Neural cell (in vitro differentiated cells): ENCODE results near the gene SYP. TPM values are rescaled to one million over a fixed set of nuclear protein-coding genes. Genes with fewer than 3 reads are reported as not detected.

Experiments used
- H2AFZ ChIP-seq: fragments of 200-600, 300-800 bp; sonication (generic), shearing (Covaris generic); 2 replicates; pipeline ENCODE4 v1.6.0; 2014; ENCODE audit warnings: low read depth, mild to moderate bottlenecking, antibody characterized with exemption, low read length, moderate library complexity
- H3F3A ChIP-seq: fragments of 200-600 bp; shearing (Covaris generic); 2 replicates; pipeline ENCODE4 v1.6.1; 2016; ENCODE audit warnings: mild to moderate bottlenecking, moderate library complexity, mixed read lengths, antibody characterized with exemption, low read length; ENCODE audit not compliant: insufficient read depth, poor library complexity, severe bottlenecking
- H3K27ac ChIP-seq: fragments of 200-600, 300-800 bp; sonication (generic), shearing (Covaris generic); 2 replicates; pipeline ENCODE4 v1.5.1; 2014; ENCODE audit warnings: mild to moderate bottlenecking, low read length, moderate library complexity
- H3K27me3 ChIP-seq: fragments of 300-800, 200-600 bp; sonication (generic), shearing (Covaris generic); 2 replicates; pipeline ENCODE4 v1.6.0; 2014; ENCODE audit warnings: mild to moderate bottlenecking, low read depth, low read length, moderate library complexity; ENCODE audit not compliant: insufficient read depth
- H3K36me3 ChIP-seq: fragments of 300-800, 200-600 bp; sonication (generic), shearing (Covaris generic); 2 replicates; pipeline ENCODE4 v1.5.1; 2014; ENCODE audit warnings: mild to moderate bottlenecking, antibody characterized with exemption, low read length, moderate library complexity; ENCODE audit not compliant: insufficient read depth
- H3K4me2 ChIP-seq: fragments of 300-800, 200-600 bp; sonication (generic), shearing (Covaris generic); 2 replicates; pipeline ENCODE4 v1.6.0; 2014; ENCODE audit warnings: mild to moderate bottlenecking, low read length
- H3K4me3 ChIP-seq: fragments of 300-800, 200-600 bp; sonication (generic), shearing (Covaris generic); 2 replicates; pipeline ENCODE4 v1.5.1; 2014; ENCODE audit warnings: mild to moderate bottlenecking, low read length, moderate library complexity
- H3K79me2 ChIP-seq: fragments of 200-600 bp; shearing (Covaris generic); replicated peaks from 2 replicates; pipeline ENCODE4 v1.6.0; 2014; ENCODE audit warnings: mild to moderate bottlenecking, low read length, moderate library complexity; ENCODE audit not compliant: insufficient read depth
- H3K9ac ChIP-seq: fragments of 300-800, 200-600 bp; sonication (generic), shearing (Covaris generic); 2 replicates; pipeline ENCODE4 v1.6.1; 2016; ENCODE audit warnings: mild to moderate bottlenecking, low read length, mixed read lengths
- H3K9me2 ChIP-seq: fragments of 200-600 bp; shearing (Covaris generic); 2 replicates; pipeline ENCODE4 v1.6.1; 2016; ENCODE audit warnings: mild to moderate bottlenecking, low read length, mixed read lengths; ENCODE audit not compliant: insufficient read depth
- H3K9me3 ChIP-seq: fragments of 200-600, 300-800 bp; sonication (generic), shearing (Covaris generic); 2 replicates; pipeline ENCODE4 v1.6.1; 2016; ENCODE audit warnings: mild to moderate bottlenecking, mixed run types, low read length, moderate library complexity, mixed read lengths
- H4K20me1 ChIP-seq: fragments of 200-600 bp; shearing (Covaris generic); 2 replicates; pipeline ENCODE4 v1.6.1; 2016; ENCODE audit warnings: mild to moderate bottlenecking, mixed run types; ENCODE audit not compliant: insufficient read depth
- MXI1 ChIP-seq: fragments of 450-650 bp; conservative IDR thresholded peaks from 2 replicates; pipeline ENCODE4 v1.6.1; 2014; ENCODE audit warnings: antibody characterized with exemption, mild to moderate bottlenecking; ENCODE audit not compliant: poor library complexity, severe bottlenecking
- POLR2AphosphoS5 ChIP-seq: IDR thresholded peaks from 2 replicates; pipeline ENCODE4 v1.6.1; 2012
- REST ChIP-seq: IDR thresholded peaks from 2 replicates; pipeline ENCODE4 v1.6.1; 2012; ENCODE audit warnings: borderline replicate concordance
- polyA plus RNA-seq: library from polyadenylated mRNA; depleted of rRNA; stranded (reverse); fragments of >200 nt; gene quantifications from 2 replicates; pipeline ENCODE4 v1.2.3, GENCODE V29; 2014
- small RNA-seq, 3 experiments: library from RNA; depleted of rRNA; stranded (forward); fragments of <200 nt; gene quantifications; one replicate each; pipeline ENCODE3, GENCODE V24; 2012

SYP gene
- polyA plus RNA-seq, 1 donor from 2014 or later: 240 TPM

- Histone ChIP-seq H3K36me3 (no peaks in the 10 kb centered on the region), H3K27ac (no peak overlapping the region), H4K20me1 (no peaks in the 10 kb centered on the region), H3K9ac (no peak overlapping the region), H3K79me2 (no peaks in the 10 kb centered on the region), H3K4me2 (no peak overlapping the region), H3K27me3 (no peaks in the 10 kb centered on the region), H2AFZ (no peak overlapping the region), H3K9me2 (no peaks in the 10 kb centered on the region), H3F3A (no peaks in the 10 kb centered on the region), H3K9me3 (no peaks in the 10 kb centered on the region), H3K4me3 (no peak overlapping the region)
- TF ChIP-seq POLR2AphosphoS5: no peak
- no peak for TF ChIP-seq REST
- no peak for TF ChIP-seq MXI1
Observed at GRCh38 chrX:49139713-49140112, 60.3 kb downstream of the SYP start.

Small RNAs within 50 kb of the gene (small RNA-seq; reads per million reads assigned to genes)
- gene RN7SL262P: 0 to 0.16 (median 0) reads per million in 3 experiments

Other genes starting within 250 kb of the SYP start
- 34.3 and 35.9 TPM in 2 replicates for gene OTUD5, start 242.6 kb downstream of the SYP start, polyA plus RNA-seq
- 3.7 and 4.8 TPM in 2 replicates for gene KCND1, start 228.3 kb downstream of the SYP start, polyA plus RNA-seq
- gene GRIPAP1, start 197.9 kb downstream of the SYP start, polyA plus RNA-seq: 134 and 138 TPM in 2 replicates
- gene TFE3, start 156.8 kb downstream of the SYP start, polyA plus RNA-seq: 8.9 and 17.9 TPM in 2 replicates
- gene CCDC120, start 141.2 kb downstream of the SYP start, polyA plus RNA-seq: 2.8 and 3.1 TPM in 2 replicates
- gene PRAF2, start 126.2 kb downstream of the SYP start, polyA plus RNA-seq: 7.3 and 10.8 TPM in 2 replicates
- 26.5 and 29.5 TPM in 2 replicates for gene WDR45, start 120.3 kb downstream of the SYP start, polyA plus RNA-seq
- gene GPKOW, start 76.5 kb downstream of the SYP start, polyA plus RNA-seq: 22.9 and 27.3 TPM in 2 replicates
- 4.2 and 12.2 TPM in 2 replicates for gene MAGIX, start 37.4 kb downstream of the SYP start, polyA plus RNA-seq
- not detected in 2 replicates for gene PLP2, start 28.3 kb downstream of the SYP start, polyA plus RNA-seq
- gene PRICKLE3, start 13.8 kb downstream of the SYP start, polyA plus RNA-seq: 0.45 TPM in 1 of 2 replicates, not detected in the other
- gene CACNA1F, start 33.1 kb upstream of the SYP start, polyA plus RNA-seq: not detected in 2 replicates
- gene CCDC22, start 35.3 kb upstream of the SYP start, polyA plus RNA-seq: 16.3 and 17.0 TPM in 2 replicates
- gene FOXP3, start 64.5 kb upstream of the SYP start, polyA plus RNA-seq: not detected in 2 replicates
- 20.4 and 21.0 TPM in 2 replicates for gene PPP1R3F, start 69.6 kb upstream of the SYP start, polyA plus RNA-seq
- not detected in 2 replicates for gene GAGE10, start 103.5 kb upstream of the SYP start, polyA plus RNA-seq
- gene GAGE12J, start 121.8 kb upstream of the SYP start, polyA plus RNA-seq: not detected in 2 replicates
- not detected in 2 replicates for gene GAGE13, start 131.4 kb upstream of the SYP start, polyA plus RNA-seq